Kidney (tissue), 14 donors: Measurements from ENCODE around the gene ITIH1. TPM values are rescaled to one million over a fixed set of nuclear protein-coding genes. Genes with fewer than 3 reads are reported as not detected.

ENCODE experiments used
- DNase-seq, 5 donors: peaks; one replicate each; pipeline ENCODE4 v3.0.0-alpha.2; 2013 to 2020
- FAIRE-seq: peaks from 2 replicates; lab custom pipeline; 2012; peaks lifted over from hg19 to GRCh38; lab: Jason Lieb, UNC
- H3K27ac ChIP-seq, 2 donors: one replicate each; pipeline ENCODE4 v1.7.0; 2013; ENCODE audit warnings: low read depth in 2 of 2, low read length in 2 of 2, inconsistent platforms in 1 of 2
- H3K27me3 ChIP-seq: one replicate; pipeline ENCODE4 v1.7.1; 2013; ENCODE audit warnings: low read length, inconsistent platforms; ENCODE audit not compliant: control insufficient read depth, insufficient read depth
- H3K36me3 ChIP-seq, 3 donors: one replicate each; pipeline versions ENCODE4 v1.7.0 to v1.7.1; 2013; ENCODE audit warnings: low read length in 3 of 3, control low read depth in 1 of 3, inconsistent platforms in 1 of 3; ENCODE audit not compliant: insufficient read depth in 3 of 3, control insufficient read depth in 2 of 3
- H3K4me1 ChIP-seq, 3 donors: one replicate each; pipeline versions ENCODE4 v1.7.0 to v1.7.1; 2013; ENCODE audit warnings: low read length in 3 of 3, inconsistent platforms in 1 of 3, low read depth in 1 of 3; ENCODE audit not compliant: control insufficient read depth in 2 of 3, insufficient read depth in 2 of 3
- H3K4me3 ChIP-seq, 3 donors: one replicate each; pipeline versions ENCODE4 v1.7.0 to v1.8.1; 2013; ENCODE audit warnings: low read length in 3 of 3, control low read depth in 1 of 3, inconsistent platforms in 1 of 3
- H3K9ac ChIP-seq, 3 donors: one replicate each; pipeline versions ENCODE4 v1.7.0 to v1.7.1; 2013; ENCODE audit warnings: low read length in 3 of 3, control low read depth in 1 of 3, inconsistent platforms in 1 of 3
- H3K9me3 ChIP-seq, 3 donors: one replicate each; pipeline versions ENCODE4 v1.7.0 to v1.7.1; 2013; ENCODE audit warnings: low read length in 3 of 3, control low read depth in 1 of 3, inconsistent platforms in 1 of 3; ENCODE audit not compliant: control insufficient read depth in 2 of 3, insufficient read depth in 1 of 3
- CTCF ChIP-seq: IDR thresholded peaks from 3 replicates; pipeline ENCODE4 v1.5.1; 2012; ENCODE audit warnings: mild to moderate bottlenecking, moderate library complexity, borderline replicate concordance; ENCODE audit not compliant: insufficient read depth; ENCODE audit errors: extremely low read depth
- intact Hi-C: fragments of 100-400 bp; cut with DNase I; formaldehyde crosslinking; loops from one replicate; pipeline ENCODE4 v1.11.1; 2022
- polyA plus RNA-seq: library from polyadenylated mRNA; stranded (reverse); fragments of 350-450 nt; fragmentation: Illumina TruSeq; extraction: RNeasy Lipid Tissue Mini Kit (QIAGEN cat#74804); gene quantifications from one replicate; pipeline ENCODE4 v1.2.3, GENCODE V29; 2014; ENCODE audit warnings: low read depth, low replicate concordance; ENCODE audit not compliant: insufficient read depth
- total RNA-seq: library from RNA; stranded (reverse); fragmentation: NEBNext Ultra II Directional; extraction: Animal tissue kit (Norgen Biotek cat#: 25700); gene quantifications from one replicate; pipeline ENCODE4 v1.2.1, GENCODE V29; 2021
- donor health status: control.
- donor health status: control.
- donor health status: control.
- donor health status: control.
- donor health status: control.
- donor health status: DM: yes; HTN: yes; CAD: no.
- donor health status: Normal renal cell carcinoma (clear cell type).

The ITIH1 gene
- total and polyA plus RNA-seq, 2 donors from 2014 or later, result 0.22 TPM; not detected in 1

GRCh38 chr3:52791928-52792327, 14.5 kb downstream of the ITIH1 start:
- no peak overlapping the region for H3K27ac ChIP-seq
- DNase-seq (no peak), FAIRE-seq (no peak)
- no peaks in the 10 kb centered on the region for H3K27me3 ChIP-seq
- intact Hi-C loops, result no loop called here
- H3K9ac ChIP-seq, result no peak overlapping the region
- no peaks in the 10 kb centered on the region for H3K9me3 ChIP-seq
- no peak overlapping the region for H3K4me3 ChIP-seq
- no peak for TF ChIP-seq CTCF
- no peaks in the 10 kb centered on the region for H3K36me3 ChIP-seq
- no peaks in the 10 kb centered on the region for H3K4me1 ChIP-seq

DNA sequence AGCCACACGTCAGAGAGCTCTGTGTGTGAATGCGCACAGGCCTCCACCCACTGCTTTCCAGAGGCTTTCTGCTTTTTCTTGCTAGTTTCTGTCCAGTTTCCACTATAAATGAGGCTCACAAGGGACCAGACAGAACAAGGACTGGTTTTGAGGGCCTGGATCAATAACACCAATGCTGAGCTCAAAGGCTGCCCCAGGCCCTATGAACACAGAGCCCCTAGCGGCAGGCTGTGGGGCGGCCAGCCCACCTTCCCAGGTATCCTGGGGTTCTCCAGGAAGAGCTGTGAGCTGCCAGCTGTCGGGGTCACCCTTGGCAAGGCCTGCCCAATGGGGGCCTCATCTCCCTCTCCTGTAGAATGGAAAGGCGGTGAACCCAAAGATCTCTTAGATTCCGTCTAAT, 15.0 kb downstream of the ITIH1 start:
- Histone ChIP-seq H3K4me3 (no peak overlapping the region), H3K9me3 (no peaks in the 10 kb centered on the region), H3K4me1 (no peaks in the 10 kb centered on the region), H3K27me3 (no peaks in the 10 kb centered on the region), H3K9ac (no peak overlapping the region), H3K36me3 (no peaks in the 10 kb centered on the region), H3K27ac (no peak overlapping the region)
- no peak for FAIRE-seq
- intact Hi-C loops, result no loop called here
- DNase-seq, result no peak
- no peak for TF ChIP-seq CTCF

GRCh38 chr3:52792961-52793695, 15.7 kb downstream of the ITIH1 start:
- Histone ChIP-seq H3K36me3 (no peaks in the 10 kb centered on the region), H3K27ac (no peak overlapping the region), H3K4me3 (no peak overlapping the region), H3K9me3 (no peaks in the 10 kb centered on the region), H3K9ac (no peak overlapping the region), H3K4me1 (no peaks in the 10 kb centered on the region), H3K27me3 (no peaks in the 10 kb centered on the region)
- no peak for FAIRE-seq
- no peak for TF ChIP-seq CTCF
- intact Hi-C loops, result no loop called here
- DNase-seq, result no peak
